Sigmoid colon (tissue), 7 donors: Measurements from ENCODE around the gene PHOX2B. TPM values are rescaled to one million over a fixed set of nuclear protein-coding genes. Genes with fewer than 3 reads are reported as not detected.

Source experiments
- DNase-seq: peaks from one replicate; pipeline ENCODE4 v3.0.0-alpha.2; 2019
- H3K27ac ChIP-seq, 4 donors: fragments of 200-600 bp; sonication (generic); one replicate each; pipeline ENCODE4 v1.5.1; 2016 to 2019; ENCODE audit warnings: mild to moderate bottlenecking in 1 of 4
- H3K27me3 ChIP-seq, 3 donors: fragments of 200-600 bp; sonication (generic); one replicate each; pipeline ENCODE4 v1.5.1; 2019; ENCODE audit warnings: mild to moderate bottlenecking in 1 of 3
- H3K36me3 ChIP-seq, 4 donors: fragments of 200-600 bp; sonication (generic); one replicate each; pipeline ENCODE4 v1.5.1; 2016 to 2019
- H3K4me1 ChIP-seq, 4 donors: fragments of 200-600 bp; sonication (generic); one replicate each; pipeline ENCODE4 v1.5.1; 2017 to 2019
- H3K4me3 ChIP-seq, 4 donors: fragments of 200-600 bp; sonication (generic); one replicate each; pipeline ENCODE4 v1.5.1; 2017 to 2019; ENCODE audit warnings: mild to moderate bottlenecking in 2 of 4, moderate library complexity in 1 of 4
- H3K9me3 ChIP-seq, 4 donors: fragments of 200-600 bp in 3 of 4; sonication (generic) in 3 of 4; one replicate each; pipeline versions ENCODE4 v1.5.1 to v1.6.1; 2013 to 2019
- CTCF ChIP-seq, 4 experiments: fragments of 450-650 bp in 3 of 4; fragments of 200-600 bp in 1 of 4; IDR thresholded peaks; one replicate each; pipeline ENCODE4 v1.5.1; 2016 to 2019; ENCODE audit warnings: antibody characterized with exemption in 4 of 4, mild to moderate bottlenecking in 3 of 4, moderate library complexity in 2 of 4
- EP300 ChIP-seq, 4 donors: sonication (generic); formaldehyde crosslinking; IDR thresholded peaks; one replicate each; pipeline ENCODE4 v1.6.1; 2017; ENCODE audit warnings: antibody characterized with exemption in 4 of 4
- POLR2A ChIP-seq, 2 donors: fragments of 450-650 bp; IDR thresholded peaks; one replicate each; pipeline ENCODE4 v1.6.1; 2016; ENCODE audit warnings: antibody characterized with exemption in 2 of 2, mild to moderate bottlenecking in 2 of 2, moderate library complexity in 2 of 2
- POLR2AphosphoS5 ChIP-seq, 4 donors: sonication (generic); formaldehyde crosslinking; IDR thresholded peaks; one replicate each; pipeline ENCODE4 v1.6.1; 2017; ENCODE audit warnings: antibody characterized with exemption in 4 of 4
- WGBS, 2 donors: extraction: QIAGEN DNeasy Blood & Tissue Kit; methylation state at CpG; one replicate each; pipeline ENCODE4 v1.1.7; 2013; 5-methylcytosine and 5-hydroxymethylcytosine counted together
- intact Hi-C: fragments of 100-400 bp; cut with DNase I; formaldehyde crosslinking; loops from one replicate; pipeline ENCODE4 v1.15.1; 2023
- polyA plus RNA-seq, 3 donors: library from polyadenylated mRNA; stranded (reverse); fragments of 200-250 nt; gene quantifications; one replicate each; pipeline ENCODE4 v1.2.3, GENCODE V29; 2013
- total RNA-seq, 4 donors: library from RNA; depleted of rRNA; stranded (reverse); fragments of >200 nt; gene quantifications; one replicate each; pipeline ENCODE4 v1.1.0, GENCODE V29; 2016
- donor health status: healthy with polysubstance abuse.
- donor health status: Bipolar disorder and iron deficiency.
- donor health status: healthy.

The PHOX2B gene
- total and polyA plus RNA-seq, 7 donors = 0.33 to 3.6 (median 2.1) TPM; not detected in 1

GRCh38 chr4:41757521-41758156, 9.1 kb upstream of the PHOX2B start:
- H3K36me3 ChIP-seq = no peaks in the 10 kb centered on the region
- H3K27me3 ChIP-seq = peaks cover 0 to 62% (median 8%) of the 10 kb centered on the region in 3 donors
- intact Hi-C loops = no loop called here
- no peak for DNase-seq
- no peak overlapping the region for H3K27ac ChIP-seq
- H3K4me3 ChIP-seq = no peak overlapping the region
- no peaks in the 10 kb centered on the region for H3K9me3 ChIP-seq
- no peaks in the 10 kb centered on the region for H3K4me1 ChIP-seq
- TF ChIP-seq EP300 (IDR thresholded peaks at IDR 0.05) (no peak), POLR2A (IDR thresholded peaks at IDR 0.05) (no peak), CTCF (IDR thresholded peaks at IDR 0.05) (no peak), POLR2AphosphoS5 (IDR thresholded peaks at IDR 0.05) (no peak)
- 14 to 21% methylated on average over 3 of the region's 3 CpGs for WGBS, 2 donors

DNA sequence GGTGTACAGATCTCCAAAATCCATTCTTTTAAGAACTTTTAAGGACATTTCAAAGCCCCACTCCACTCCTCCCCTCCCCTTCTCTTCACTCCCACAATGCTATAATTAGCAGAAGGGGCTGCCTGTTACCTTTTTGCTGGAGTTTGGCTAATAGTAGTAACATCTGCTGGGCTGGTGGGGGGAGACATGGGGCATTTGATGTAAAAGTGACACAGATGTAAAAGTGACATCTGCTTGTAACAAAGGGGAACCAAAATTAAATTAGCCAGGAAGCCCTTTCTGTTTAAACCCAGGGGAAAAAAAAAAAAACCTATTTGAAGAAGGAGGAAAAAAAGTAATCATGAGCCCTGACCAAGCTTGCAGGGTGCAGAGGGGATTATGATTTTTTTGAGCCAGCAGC, 5.4 kb upstream of the PHOX2B start:
- Histone ChIP-seq H3K4me3 (no peak overlapping the region), H3K4me1 (peaks cover 0 to 7% (median 0%) of the 10 kb centered on the region in 4 donors), H3K27me3 (peaks cover 15 to 88% (median 32%) of the 10 kb centered on the region in 3 donors), H3K9me3 (no peaks in the 10 kb centered on the region), H3K27ac (no peak overlapping the region), H3K36me3 (no peaks in the 10 kb centered on the region)
- TF ChIP-seq POLR2A (IDR thresholded peaks at IDR 0.05) (no peak), POLR2AphosphoS5 (IDR thresholded peaks at IDR 0.05) (no peak), EP300 (IDR thresholded peaks at IDR 0.05) (no peak), CTCF (IDR thresholded peaks at IDR 0.05) (no peak)
- no peak for DNase-seq
- intact Hi-C loops = no loop called here

- no peak overlapping the region for H3K27ac ChIP-seq
- no peak for TF ChIP-seq POLR2A (IDR thresholded peaks at IDR 0.05)
- TF ChIP-seq CTCF (IDR thresholded peaks at IDR 0.05) = no peak
- no peak for TF ChIP-seq POLR2AphosphoS5 (IDR thresholded peaks at IDR 0.05)
- TF ChIP-seq EP300 (IDR thresholded peaks at IDR 0.05) = no peak
These were observed 3.7 kb upstream of the PHOX2B start for GRCh38 chr4:41752081-41752836.

DNA sequence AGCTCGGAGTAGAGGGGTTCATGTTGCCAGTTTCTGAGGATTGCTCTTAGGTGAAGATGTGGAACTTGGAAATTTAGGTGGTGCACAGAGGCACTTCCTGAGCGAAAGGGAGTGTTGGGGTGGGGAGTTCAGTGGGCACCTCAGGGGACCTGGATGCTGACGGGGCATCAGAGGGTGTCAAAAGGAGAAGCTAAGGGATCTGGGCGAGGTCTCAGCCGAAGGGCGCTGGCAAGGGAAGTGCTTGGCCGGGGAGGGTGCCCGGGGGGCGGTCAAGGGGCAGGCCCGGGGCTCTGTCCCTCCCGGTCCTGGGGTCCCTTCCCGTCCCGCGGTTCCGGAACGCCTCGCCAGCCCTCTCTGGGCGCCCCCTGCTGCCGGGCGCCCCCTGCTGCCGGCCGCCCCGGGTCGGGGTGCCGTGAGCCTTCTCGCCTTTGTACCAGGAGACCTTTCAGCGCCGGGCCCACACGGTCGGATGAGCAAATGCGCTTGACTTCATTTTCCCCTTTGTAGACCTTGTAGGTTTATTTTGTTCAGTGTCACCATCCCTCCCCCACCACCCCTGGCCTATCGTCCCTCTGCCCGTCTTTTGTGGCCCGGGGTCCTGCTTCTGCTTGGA, 3.0 kb upstream of the PHOX2B start:
- Histone ChIP-seq H3K36me3 (no peaks in the 10 kb centered on the region), H3K27me3 (peaks cover 32 to 96% (median 55%) of the 10 kb centered on the region in 3 donors), H3K27ac (no peak overlapping the region), H3K9me3 (no peaks in the 10 kb centered on the region), H3K4me1 (peaks cover 0 to 16% (median 3%) of the 10 kb centered on the region in 4 donors), H3K4me3 (no peak overlapping the region)
- TF ChIP-seq POLR2AphosphoS5 (IDR thresholded peaks at IDR 0.05) = no peak
- TF ChIP-seq CTCF (IDR thresholded peaks at IDR 0.05) = no peak
- no peak for TF ChIP-seq EP300 (IDR thresholded peaks at IDR 0.05)
- no peak for TF ChIP-seq POLR2A (IDR thresholded peaks at IDR 0.05)
- no peak for DNase-seq
- intact Hi-C loops = no loop called here
- WGBS, 2 donors = 3 to 8% methylated on average over 34 of the region's 34 CpGs

More at GRCh38 chr4:41752081-41752836, 3.7 kb upstream of the PHOX2B start:
- DNase-seq = no peak
- H3K36me3 ChIP-seq = no peaks in the 10 kb centered on the region
- peaks cover 25 to 95% (median 48%) of the 10 kb centered on the region in 3 donors for H3K27me3 ChIP-seq
- H3K9me3 ChIP-seq = no peaks in the 10 kb centered on the region
- H3K4me1 ChIP-seq = peaks cover 0 to 10% (median 2%) of the 10 kb centered on the region in 4 donors
- intact Hi-C loops = no loop called here
- 12 to 17% methylated on average over 10 of the region's 10 CpGs for WGBS, 2 donors
- no peak overlapping the region for H3K4me3 ChIP-seq
